ENCODE data around the gene URGCP. TPM values are rescaled to one million over a fixed set of nuclear protein-coding genes. Genes with fewer than 3 reads are reported as not detected.

The URGCP gene
- total and polyA plus RNA-seq, 10 of the 15 experiments (the other 5 are each of a cell fraction or from before 2014, with no cell fraction given): 2.0 to 29.7 (median 17.5) TPM

DNA sequence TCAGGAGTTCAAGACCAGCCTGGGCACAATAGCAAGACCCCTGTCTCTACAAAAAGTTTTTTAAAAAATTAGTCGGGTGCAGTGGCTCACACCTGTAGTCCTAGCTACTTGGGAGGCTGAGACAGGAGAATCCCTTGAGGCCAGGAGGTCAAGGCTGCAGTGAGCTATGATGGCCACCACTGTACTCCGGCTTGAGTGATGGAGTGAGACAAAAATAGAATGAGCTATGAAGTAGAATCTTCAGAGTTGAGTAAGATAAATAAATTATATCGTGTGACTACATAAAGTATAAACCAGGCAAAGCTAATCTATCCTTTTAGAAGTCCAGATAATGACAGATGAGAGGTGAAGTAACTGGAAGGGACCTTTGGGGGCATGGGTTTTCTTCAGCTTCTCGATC, 21.8 kb downstream of the URGCP start:
- ChIA-PET POLR2A (interaction anchor here (0.7 kb wide), 1 partner anchor 59 kb away, joined by 3 read pairs; no protein-coding TSS in a partner anchor), RAD21 (ENCODE audit: unreplicated experiment) (no interaction called here), CTCF (interaction anchor here (0.6 to 1.9 kb wide), 3 partner anchors 39 to 931 kb away, joined by 3 to 5 read pairs (median 3); no protein-coding TSS in a partner anchor), SMC1A (ENCODE audit: uncharacterized antibody, unreplicated experiment) (interaction anchor here (2.0 kb wide), 1 partner anchor 10 kb away, joined by 8 read pairs; no protein-coding TSS in a partner anchor)
- FAIRE-seq (no peak), DNase-seq (ENCODE audit: low read depth, low spot score) (no peak), ATAC-seq (no peak)
- WGBS (ENCODE audit: insufficient coverage, insufficient replicate concordance, low lambda C conversion rate, missing lambda C conversion rate): 77% methylated on average over 4 of the region's 4 CpGs
- intact Hi-C loops (cut with micrococcal nuclease; ENCODE audit: unreplicated experiment) (no loop called here), in situ Hi-C loops (cut with MboI) (no loop called here)
- Histone ChIP-seq H3K4me3 (no peak overlapping the region), H3K27me3 (replicated peaks in 1 of 2; ENCODE audit: control insufficient read depth in 2 of 2, insufficient read depth in 2 of 2, low read length in 1 of 2) (no peaks in the 10 kb centered on the region), H3K9me3 (replicated peaks; ENCODE audit: control insufficient read depth, insufficient read depth, low read length) (no peaks in the 10 kb centered on the region), H3K36me3 (ENCODE audit: control insufficient read depth in 2 of 2, insufficient read depth in 2 of 2, low read length in 1 of 2) (peaks cover 6 to 7% of the 10 kb centered on the region in 2 experiments; a peak in 2 of 4 replicates), H3K4me1 (ENCODE audit: control insufficient read depth, insufficient read depth, low read length) (no peaks in the 10 kb centered on the region), H4K20me1 (ENCODE audit: control insufficient read depth, insufficient read depth) (no peaks in the 10 kb centered on the region), H3K79me2 (ENCODE audit: control insufficient read depth, insufficient read depth, low read length) (no peaks in the 10 kb centered on the region), H3K27ac (ENCODE audit: control insufficient read depth, insufficient read depth) (no peak overlapping the region), H3K9ac (ENCODE audit: control insufficient read depth, insufficient read depth, low read length) (no peak overlapping the region), H2AFZ (ENCODE audit: control insufficient read depth, low read depth, low read length) (no peak overlapping the region), H3K4me2 (ENCODE audit: control insufficient read depth, insufficient read depth) (no peak overlapping the region)
- TF ChIP-seq DPF2 (IDR thresholded peaks at IDR 0.05) (no peak), BMI1 (IDR thresholded peaks at IDR 0.05; ENCODE audit: borderline replicate concordance) (no peak), SMAD1 (IDR thresholded peaks at IDR 0.05; ENCODE audit: low read depth, partially characterized antibody) (no peak), MEF2B (IDR thresholded peaks at IDR 0.05; ENCODE audit: partially characterized antibody, poor library complexity, severe bottlenecking) (no peak), RCOR1 (conservative IDR thresholded peaks at IDR 0.05; ENCODE audit: low read depth, low read length) (no peak), CBX3 (IDR thresholded peaks at IDR 0.05; ENCODE audit: borderline replicate concordance, low read depth) (no peak), RAD51 (IDR thresholded peaks at IDR 0.05) (no peak), PML (IDR thresholded peaks at IDR 0.05; ENCODE audit: low read length) (no peak), RB1 (IDR thresholded peaks at IDR 0.05; ENCODE audit: borderline replicate concordance) (no peak), TCF3 (IDR thresholded peaks at IDR 0.05; ENCODE audit: borderline replicate concordance, insufficient read depth, low read depth, low read length) (no peak)
- TF ChIP-seq, protein P1, sequence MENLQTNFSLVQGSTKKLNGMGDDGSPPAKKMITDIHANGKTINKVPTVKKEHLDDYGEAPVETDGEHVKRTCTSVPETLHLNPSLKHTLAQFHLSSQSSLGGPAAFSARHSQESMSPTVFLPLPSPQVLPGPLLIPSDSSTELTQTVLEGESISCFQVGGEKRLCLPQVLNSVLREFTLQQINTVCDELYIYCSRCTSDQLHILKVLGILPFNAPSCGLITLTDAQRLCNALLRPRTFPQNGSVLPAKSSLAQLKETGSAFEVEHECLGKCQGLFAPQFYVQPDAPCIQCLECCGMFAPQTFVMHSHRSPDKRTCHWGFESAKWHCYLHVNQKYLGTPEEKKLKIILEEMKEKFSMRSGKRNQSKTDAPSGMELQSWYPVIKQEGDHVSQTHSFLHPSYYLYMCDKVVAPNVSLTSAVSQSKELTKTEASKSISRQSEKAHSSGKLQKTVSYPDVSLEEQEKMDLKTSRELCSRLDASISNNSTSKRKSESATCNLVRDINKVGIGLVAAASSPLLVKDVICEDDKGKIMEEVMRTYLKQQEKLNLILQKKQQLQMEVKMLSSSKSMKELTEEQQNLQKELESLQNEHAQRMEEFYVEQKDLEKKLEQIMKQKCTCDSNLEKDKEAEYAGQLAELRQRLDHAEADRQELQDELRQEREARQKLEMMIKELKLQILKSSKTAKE (IDR thresholded peaks at IDR 0.05; ENCODE audit: low read depth, poor library complexity, severe bottlenecking): no peak
- no TSS peak for BruUV-seq (replicated peaks)
